HepG2 (cell line): Measurements from ENCODE around the gene CMIP. TPM values are rescaled to one million over a fixed set of nuclear protein-coding genes. Genes with fewer than 3 reads are reported as not detected.

Experiments used
- AHDC1 ChIP-seq: sonication (generic); formaldehyde crosslinking; IDR thresholded peaks from 2 replicates; pipeline ENCODE4 v1.5.1; 2020; ENCODE audit warnings: mild to moderate bottlenecking, missing genetic modification reagents, borderline replicate concordance
- FLYWCH1 ChIP-seq: sonication (generic); formaldehyde crosslinking; IDR thresholded peaks from 2 replicates; pipeline ENCODE4 v1.8.1; 2023; ENCODE audit warnings: mild to moderate bottlenecking, missing genetic modification reagents
- FOSL1 ChIP-seq: sonication (generic); formaldehyde crosslinking; IDR thresholded peaks from 2 replicates; pipeline ENCODE4 v1.9.0; 2021; ENCODE audit warnings: missing genetic modification reagents, borderline replicate concordance
- FOXA3 ChIP-seq: IDR thresholded peaks from 2 replicates; pipeline ENCODE4 v1.6.1; 2016; ENCODE audit warnings: missing genetic modification reagents, missing compliant biosample characterization
- GABPB1 ChIP-seq: IDR thresholded peaks from 2 replicates; pipeline ENCODE4 v1.6.1; 2016; ENCODE audit warnings: mild to moderate bottlenecking, missing genetic modification reagents, moderate library complexity, missing compliant biosample characterization
- MEIS1 ChIP-seq: sonication (generic); formaldehyde crosslinking; IDR thresholded peaks from 2 replicates; pipeline ENCODE4 v1.9.0; 2021; ENCODE audit warnings: mild to moderate bottlenecking, missing genetic modification reagents, moderate library complexity, borderline replicate concordance
- TERF1 ChIP-seq: sonication (generic); formaldehyde crosslinking; IDR thresholded peaks from 2 replicates; pipeline ENCODE4 v1.8.0; 2022; ENCODE audit warnings: mild to moderate bottlenecking, missing genetic modification reagents, moderate library complexity
- ZNF251 ChIP-seq: sonication (generic); formaldehyde crosslinking; IDR thresholded peaks from 2 replicates; pipeline ENCODE4 v1.9.0; 2021; ENCODE audit warnings: mild to moderate bottlenecking, missing genetic modification reagents
- ZNF33B ChIP-seq: sonication (generic); formaldehyde crosslinking; IDR thresholded peaks from 2 replicates; pipeline ENCODE4 v1.5.1; 2020; ENCODE audit warnings: mild to moderate bottlenecking, missing genetic modification reagents
- ZNF530 ChIP-seq: sonication (generic); formaldehyde crosslinking; IDR thresholded peaks from 2 replicates; pipeline ENCODE4 v1.5.0; 2020; ENCODE audit warnings: low read depth, mild to moderate bottlenecking, missing genetic modification reagents
- ZNF605 ChIP-seq: sonication (generic); formaldehyde crosslinking; IDR thresholded peaks from 2 replicates; pipeline ENCODE4 v1.8.0; 2022; ENCODE audit warnings: mild to moderate bottlenecking, missing genetic modification reagents
- ZNF672 ChIP-seq: sonication (generic); formaldehyde crosslinking; IDR thresholded peaks from 2 replicates; pipeline ENCODE4 v1.8.1; 2022; ENCODE audit warnings: missing genetic modification reagents
- polyA plus RNA-seq, 8 experiments: library from polyadenylated mRNA; depleted of rRNA in 3 of 8; stranded (reverse) in 7 of 8; unstranded in 1 of 8; fragments of >200 nt; fragmentation: Illumina TruSeq in 4 of 8; extraction: Trizol in 4 of 8; gene quantifications; 2 replicates each; pipeline versions ENCODE4 v1.2.1 to v1.2.3, GENCODE V29; 2011 to 2016; ENCODE audit warnings: low read depth in 4 of 8, missing spikeins in 1 of 8, mixed read lengths in 1 of 8; ENCODE audit not compliant: insufficient read depth in 1 of 8
- total RNA-seq, 5 experiments: library from RNA; depleted of rRNA; stranded (reverse); fragments of >200 nt; fragmentation: Illumina TruSeq; extraction: Trizol; gene quantifications; 2 replicates each; pipeline ENCODE4 v1.2.3, GENCODE V29; 2016; ENCODE audit warnings: low read depth in 1 of 5
- TF ChIP-seq, protein P1 (sequence below): sonication (generic); formaldehyde crosslinking; IDR thresholded peaks from 2 replicates; pipeline ENCODE4 v1.5.0; 2020; ENCODE audit warnings: missing genetic modification reagents
- TF ChIP-seq, protein P2 (sequence below): sonication (generic); formaldehyde crosslinking; IDR thresholded peaks from 2 replicates; pipeline ENCODE4 v1.4.0; 2020; ENCODE audit warnings: missing genetic modification reagents, borderline replicate concordance

CMIP gene
- total and polyA plus RNA-seq, 2 of the 13 experiments (the other 11 are each of a cell fraction or from before 2014, with no cell fraction given), result 10.9 to 18.1 TPM

- TF ChIP-seq AHDC1 (CRISPR knock-in tag) (no peak), ZNF605 (CRISPR knock-in tag) (no peak), ZNF251 (CRISPR knock-in tag) (no peak), MEIS1 (CRISPR knock-in tag) (no peak), ZNF33B (CRISPR knock-in tag) (no peak), GABPB1 (CRISPR knock-in tag) (no peak), ZNF530 (CRISPR knock-in tag) (no peak), FOSL1 (CRISPR knock-in tag) (peak; percentile 60; the same call in 1 of the 2 replicates), TERF1 (no peak), ZNF672 (CRISPR knock-in tag) (no peak), FLYWCH1 (no peak), FOXA3 (CRISPR knock-in tag) (no peak)
- TF ChIP-seq, protein P1, sequence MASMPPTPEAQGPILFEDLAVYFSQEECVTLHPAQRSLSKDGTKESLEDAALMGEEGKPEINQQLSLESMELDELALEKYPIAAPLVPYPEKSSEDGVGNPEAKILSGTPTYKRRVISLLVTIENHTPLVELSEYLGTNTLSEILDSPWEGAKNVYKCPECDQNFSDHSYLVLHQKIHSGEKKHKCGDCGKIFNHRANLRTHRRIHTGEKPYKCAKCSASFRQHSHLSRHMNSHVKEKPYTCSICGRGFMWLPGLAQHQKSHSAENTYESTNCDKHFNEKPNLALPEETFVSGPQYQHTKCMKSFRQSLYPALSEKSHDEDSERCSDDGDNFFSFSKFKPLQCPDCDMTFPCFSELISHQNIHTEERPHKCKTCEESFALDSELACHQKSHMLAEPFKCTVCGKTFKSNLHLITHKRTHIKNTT (CRISPR knock-in tag), result no peak
- TF ChIP-seq, protein P2, sequence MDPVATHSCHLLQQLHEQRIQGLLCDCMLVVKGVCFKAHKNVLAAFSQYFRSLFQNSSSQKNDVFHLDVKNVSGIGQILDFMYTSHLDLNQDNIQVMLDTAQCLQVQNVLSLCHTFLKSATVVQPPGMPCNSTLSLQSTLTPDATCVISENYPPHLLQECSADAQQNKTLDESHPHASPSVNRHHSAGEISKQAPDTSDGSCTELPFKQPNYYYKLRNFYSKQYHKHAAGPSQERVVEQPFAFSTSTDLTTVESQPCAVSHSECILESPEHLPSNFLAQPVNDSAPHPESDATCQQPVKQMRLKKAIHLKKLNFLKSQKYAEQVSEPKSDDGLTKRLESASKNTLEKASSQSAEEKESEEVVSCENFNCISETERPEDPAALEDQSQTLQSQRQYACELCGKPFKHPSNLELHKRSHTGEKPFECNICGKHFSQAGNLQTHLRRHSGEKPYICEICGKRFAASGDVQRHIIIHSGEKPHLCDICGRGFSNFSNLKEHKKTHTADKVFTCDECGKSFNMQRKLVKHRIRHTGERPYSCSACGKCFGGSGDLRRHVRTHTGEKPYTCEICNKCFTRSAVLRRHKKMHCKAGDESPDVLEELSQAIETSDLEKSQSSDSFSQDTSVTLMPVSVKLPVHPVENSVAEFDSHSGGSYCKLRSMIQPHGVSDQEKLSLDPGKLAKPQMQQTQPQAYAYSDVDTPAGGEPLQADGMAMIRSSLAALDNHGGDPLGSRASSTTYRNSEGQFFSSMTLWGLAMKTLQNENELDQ (CRISPR knock-in tag), result no peak
Measured at GRCh38 chr16:81567987-81568748, 123.6 kb downstream of the CMIP start (continued).
